K562 (cell line): ENCODE data around the gene KLHL13. TPM values are rescaled to one million over a fixed set of nuclear protein-coding genes. Genes with fewer than 3 reads are reported as not detected.
"Not testable (repeated sequence)": the region's sequence is repeated elsewhere in the genome, so short reads cannot be mapped to it uniquely, and the experiment has no call there.

Experiments used
- ATAC-seq: fragments of 200-7000 bp; cut with Tn5 transposase; 3 replicates; pipeline ENCODE4 v1.9.1; 2020; ENCODE audit warnings: moderate library complexity
- BruUV-seq: library from RNA; stranded (reverse); fragments of 400-500 nt; replicated peaks from 2 replicates; lab custom pipeline; 2021; lab: Mats Ljungman, UMichigan
- CTCF ChIA-PET: fragments of 300-600 bp; formaldehyde crosslinking; extraction: SDS; loops from one replicate; lab custom pipeline; 2021; ENCODE audit warnings: low intra/inter-chr PET ratio; lab: Yijun Ruan, JAX
- POLR2A ChIA-PET: fragments of 300-600, 350-650 bp; sonication (Branson Sonifier 250); formaldehyde crosslinking; extraction: SDS; loops from one replicate; lab custom pipeline; 2021; ENCODE audit warnings: antibody characterized with exemption, inconsistent platforms; lab: Yijun Ruan, JAX
- DNase-seq, 4 experiments: peaks; one replicate each; pipeline versions ENCODE4 v3.0.0 to v3.0.0-alpha.2; 2011 to 2018; ENCODE audit warnings: low spot score in 3 of 4, mixed read lengths in 3 of 4; ENCODE audit errors: extremely low read depth in 1 of 4
- FAIRE-seq: peaks from 2 replicates; lab custom pipeline; 2011; peaks lifted over from hg19 to GRCh38; lab: Jason Lieb, UNC
- H2AFZ ChIP-seq: 2 replicates; pipeline ENCODE4 v1.6.0; 2011; ENCODE audit warnings: low read depth, low read length, control low read depth, inconsistent platforms
- H3K27ac ChIP-seq: fragments of 200-600 bp; 3 replicates; pipeline ENCODE4 v1.8.0; 2011; ENCODE audit warnings: low read depth, mild to moderate bottlenecking, control low read depth, inconsistent platforms, low read length, moderate library complexity, mixed read lengths; ENCODE audit errors: extremely low read depth
- H3K27me3 ChIP-seq, 2 experiments: fragments of 300-600 bp in 1 of 2; 2 replicates in 1 of 2; 3 replicates in 1 of 2; pipeline versions ENCODE4 v1.6.0 to v1.8.0; 2011; ENCODE audit warnings: inconsistent platforms in 2 of 2, low read length in 2 of 2, mild to moderate bottlenecking in 1 of 2, mixed read lengths in 1 of 2, moderate library complexity in 1 of 2; ENCODE audit not compliant: control insufficient read depth in 2 of 2, insufficient read depth in 2 of 2
- H3K36me3 ChIP-seq: fragments of 300-600 bp; 3 replicates; pipeline ENCODE4 v1.8.0; 2011; ENCODE audit warnings: mild to moderate bottlenecking, low read length, inconsistent platforms; ENCODE audit not compliant: control insufficient read depth, insufficient read depth
- H3K4me1 ChIP-seq, 2 experiments: fragments of 200-600 bp in 1 of 2; replicated peaks in 1 of 2; 2 replicates in 1 of 2; 3 replicates in 1 of 2; pipeline versions ENCODE4 v1.5.1 to v1.8.0; 2011; ENCODE audit warnings: inconsistent platforms in 2 of 2, low read length in 2 of 2, mild to moderate bottlenecking in 1 of 2, mixed read lengths in 1 of 2, moderate library complexity in 1 of 2; ENCODE audit not compliant: control insufficient read depth in 2 of 2, insufficient read depth in 2 of 2
- H3K4me2 ChIP-seq: 2 replicates; pipeline ENCODE4 v1.6.1; 2011; ENCODE audit warnings: low read length, control low read depth, inconsistent platforms, mixed read lengths; ENCODE audit not compliant: insufficient read depth
- H3K4me3 ChIP-seq: fragments of 200-600 bp; sonication (generic), shearing (Covaris generic); 2 replicates; pipeline ENCODE4 v1.5.1; 2016; ENCODE audit warnings: control low read depth, inconsistent platforms
- H3K79me2 ChIP-seq: fragments of 200-600 bp; 3 replicates; pipeline ENCODE4 v1.8.0; 2011; ENCODE audit warnings: low read length, inconsistent platforms; ENCODE audit not compliant: control insufficient read depth, insufficient read depth
- H3K9ac ChIP-seq, 2 experiments: 2 replicates each; pipeline versions ENCODE4 v1.6.0 to v1.6.1; 2011; ENCODE audit warnings: low read depth in 2 of 2, low read length in 2 of 2, control low read depth in 1 of 2, inconsistent platforms in 1 of 2, mild to moderate bottlenecking in 1 of 2, mixed read lengths in 1 of 2; ENCODE audit not compliant: insufficient read depth in 1 of 2
- H3K9me1 ChIP-seq: one replicate; pipeline ENCODE4 v1.6.0; 2011; ENCODE audit warnings: inconsistent platforms, mild to moderate bottlenecking, low read length, moderate library complexity; ENCODE audit not compliant: control insufficient read depth, insufficient read depth
- H3K9me3 ChIP-seq: replicated peaks from 2 replicates; pipeline ENCODE4 v1.5.1; 2011; ENCODE audit warnings: low read depth, low read length, inconsistent platforms; ENCODE audit not compliant: control insufficient read depth, insufficient read depth
- H4K20me1 ChIP-seq: replicated peaks from 2 replicates; pipeline ENCODE4 v1.6.1; 2011; ENCODE audit warnings: low read length, inconsistent platforms, mixed read lengths; ENCODE audit not compliant: control insufficient read depth, insufficient read depth
- CEBPG ChIP-seq, 3 experiments: fragments of 200-800 bp in 1 of 3; sonication (Bioruptor generic) in 1 of 3; sonication (generic) in 1 of 3; formaldehyde crosslinking in 1 of 3; IDR thresholded peaks in 2 of 3; conservative IDR thresholded peaks in 1 of 3; 2 replicates each; pipeline versions ENCODE4 v1.6.1 to v1.8.0; 2016 to 2022; ENCODE audit warnings: missing compliant biosample characterization in 2 of 3, missing genetic modification characterization in 2 of 3, mild to moderate bottlenecking in 1 of 3, missing genetic modification reagents in 1 of 3
- EZH2 ChIP-seq: IDR thresholded peaks from 2 replicates; pipeline ENCODE4 v1.6.1; 2012; ENCODE audit warnings: low read depth, mild to moderate bottlenecking, inconsistent platforms, low read length, borderline replicate concordance
- FOXK2 ChIP-seq, 2 experiments: fragments of 450-650 bp; IDR thresholded peaks in 1 of 2; conservative IDR thresholded peaks in 1 of 2; 2 replicates each; pipeline ENCODE4 v1.6.1; 2016; ENCODE audit warnings: low read depth in 2 of 2, mild to moderate bottlenecking in 1 of 2
- GABPB2 ChIP-seq: fragments of 250-450 bp; sonication (Bioruptor Pico); conservative IDR thresholded peaks from 2 replicates; pipeline ENCODE4 v1.5.1; 2021; ENCODE audit warnings: mild to moderate bottlenecking
- NFXL1 ChIP-seq: fragments of 450-650 bp; formaldehyde crosslinking; IDR thresholded peaks from 2 replicates; pipeline ENCODE4 v1.4.0; 2021; ENCODE audit warnings: mild to moderate bottlenecking
- NR2C1 ChIP-seq, 2 experiments: fragments of 450-650 bp; IDR thresholded peaks; 2 replicates each; pipeline ENCODE4 v1.6.1; 2017; ENCODE audit warnings: mild to moderate bottlenecking in 2 of 2, antibody characterized with exemption in 1 of 2, inconsistent platforms in 1 of 2, missing compliant biosample characterization in 1 of 2, missing genetic modification characterization in 1 of 2
- POLR2B ChIP-seq: fragments of 450-650 bp; IDR thresholded peaks from 2 replicates; pipeline ENCODE4 v1.6.1; 2018; ENCODE audit warnings: low read depth; ENCODE audit not compliant: partially characterized antibody
- TAL1 ChIP-seq: fragments of 450-650 bp; IDR thresholded peaks from 2 replicates; pipeline ENCODE4 v1.6.1; 2016; ENCODE audit warnings: mild to moderate bottlenecking
- TCF3 ChIP-seq: sonication (generic); formaldehyde crosslinking; IDR thresholded peaks from 2 replicates; pipeline ENCODE4 v1.4.0; 2020; ENCODE audit warnings: mild to moderate bottlenecking, missing genetic modification reagents
- TCFL5 ChIP-seq: fragments of 250-450 bp; sonication (Bioruptor Pico); conservative IDR thresholded peaks from 2 replicates; pipeline ENCODE4 v1.6.1; 2021; ENCODE audit warnings: mild to moderate bottlenecking, moderate library complexity, matching md5 sums
- WGBS: fragments of 100-300 bp; shearing (Covaris generic); methylation state at CpG from one replicate; pipeline ENCODE4 v1.1.6; 2016; ENCODE audit warnings: low coverage, mixed read lengths; ENCODE audit not compliant: insufficient coverage; ENCODE audit errors: missing lambda C conversion rate; 5-methylcytosine and 5-hydroxymethylcytosine counted together
- in situ Hi-C: fragments of 300-500 bp; cut with MboI; formaldehyde crosslinking; loops from 4 replicates; pipeline ENCODE4 v1.15.0; 2018; ENCODE audit warnings: inconsistent platforms, mixed read lengths
- intact Hi-C: fragments of 100-400 bp; cut with micrococcal nuclease; formaldehyde crosslinking; loops from 2 replicates; pipeline ENCODE4 v1.14.2; 2022
- polyA plus RNA-seq, 8 experiments: library from polyadenylated mRNA; depleted of rRNA in 4 of 8; stranded (reverse) in 5 of 8; unstranded in 3 of 8; fragments of >200 nt; fragmentation: Nextera tagmentation in 2 of 8; fragmentation: Illumina TruSeq in 1 of 8; extraction: Ambion mirVana in 2 of 8; extraction: Trizol in 1 of 8; gene quantifications; 2 replicates each; pipeline versions ENCODE4 v1.2.1 to v1.2.3, GENCODE V29; 2011 to 2014; ENCODE audit warnings: inconsistent platforms in 1 of 8, missing spikeins in 1 of 8
- total RNA-seq, 7 experiments: library from RNA; depleted of rRNA in 6 of 7; stranded (reverse); fragments of >200 nt in 6 of 7; fragmentation: Illumina TruSeq in 2 of 7; extraction: Trizol in 2 of 7; gene quantifications; 2 replicates each; pipeline versions ENCODE4 v1.2.1 to v1.2.3, GENCODE V29; 2011 to 2021; ENCODE audit warnings: low replicate concordance in 1 of 7
- TF ChIP-seq, protein P1 (sequence below): fragments of 450-650 bp; IDR thresholded peaks from one replicate; pipeline ENCODE4 v1.6.1; 2018; ENCODE audit warnings: mild to moderate bottlenecking, moderate library complexity; ENCODE audit not compliant: partially characterized antibody
- TF ChIP-seq, protein P2 (sequence below): fragments of 250-450 bp; sonication (Bioruptor Pico); IDR thresholded peaks from 2 replicates; pipeline ENCODE4 v1.8.0; 2022; ENCODE audit warnings: moderate library complexity, mild to moderate bottlenecking, inconsistent platforms

KLHL13 gene
- total and polyA plus RNA-seq, 9 of the 15 experiments (the other 6 are each of a cell fraction or from before 2014, with no cell fraction given): 1.2 to 4.1 (median 2.2) TPM

DNA sequence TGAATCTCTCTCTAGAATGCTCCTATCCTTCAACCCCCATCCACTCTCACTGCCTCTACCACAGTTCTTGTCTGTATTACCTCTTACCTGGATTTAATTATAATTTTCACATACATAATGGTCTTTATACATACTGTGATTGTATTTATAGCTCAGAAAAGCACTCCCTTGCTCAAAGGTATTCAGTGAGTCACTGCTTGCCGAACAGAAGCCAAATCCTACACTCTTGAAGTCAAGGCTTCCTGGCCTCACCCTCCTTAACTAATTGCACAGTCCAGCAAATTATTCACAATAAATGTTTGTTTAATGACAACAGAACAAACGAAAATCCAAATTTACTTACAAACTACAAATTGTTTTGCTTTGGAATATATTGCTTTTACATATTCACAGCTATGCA lies 159.5 kb downstream of the KLHL13 start (continued):
- TF ChIP-seq, protein P1, sequence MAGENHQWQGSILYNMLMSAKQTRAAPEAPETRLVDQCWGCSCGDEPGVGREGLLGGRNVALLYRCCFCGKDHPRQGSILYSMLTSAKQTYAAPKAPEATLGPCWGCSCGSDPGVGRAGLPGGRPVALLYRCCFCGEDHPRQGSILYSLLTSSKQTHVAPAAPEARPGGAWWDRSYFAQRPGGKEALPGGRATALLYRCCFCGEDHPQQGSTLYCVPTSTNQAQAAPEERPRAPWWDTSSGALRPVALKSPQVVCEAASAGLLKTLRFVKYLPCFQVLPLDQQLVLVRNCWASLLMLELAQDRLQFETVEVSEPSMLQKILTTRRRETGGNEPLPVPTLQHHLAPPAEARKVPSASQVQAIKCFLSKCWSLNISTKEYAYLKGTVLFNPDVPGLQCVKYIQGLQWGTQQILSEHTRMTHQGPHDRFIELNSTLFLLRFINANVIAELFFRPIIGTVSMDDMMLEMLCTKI: no peak
- TF ChIP-seq TAL1: no peak
- TF ChIP-seq GABPB2 (CRISPR knock-in tag): no peak
- no peak for TF ChIP-seq TCF3 (CRISPR knock-in tag)
- no peak for TF ChIP-seq FOXK2 (conservative IDR thresholded peaks at IDR 0.05 in 1 of 2, IDR thresholded peaks at IDR 0.05 in 1 of 2; ENCODE audit: low read depth in 2 of 2)
- no peak for TF ChIP-seq EZH2
- no peak for TF ChIP-seq POLR2B
- no peak for TF ChIP-seq TCFL5 (CRISPR knock-in tag)
- no peak for TF ChIP-seq CEBPG (CRISPR knock-in tag; IDR thresholded peaks at IDR 0.05)
- no peak for TF ChIP-seq CEBPG (tag; conservative IDR thresholded peaks at IDR 0.05 in 1 of 2, IDR thresholded peaks at IDR 0.05 in 1 of 2)
- no peak for TF ChIP-seq NR2C1 (IDR thresholded peaks at IDR 0.05)
- no peak for TF ChIP-seq NR2C1 (tag; IDR thresholded peaks at IDR 0.05)
- TF ChIP-seq, protein P2, sequence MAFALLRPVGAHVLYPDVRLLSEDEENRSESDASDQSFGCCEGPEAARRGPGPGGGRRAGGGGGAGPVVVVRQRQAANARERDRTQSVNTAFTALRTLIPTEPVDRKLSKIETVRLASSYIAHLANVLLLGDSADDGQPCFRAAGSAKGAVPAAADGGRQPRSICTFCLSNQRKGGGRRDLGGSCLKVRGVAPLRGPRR (CRISPR knock-in tag): no peak
- no peak for TF ChIP-seq NFXL1
- TF ChIP-seq, all 486 proteins: peak for 0

DNA sequence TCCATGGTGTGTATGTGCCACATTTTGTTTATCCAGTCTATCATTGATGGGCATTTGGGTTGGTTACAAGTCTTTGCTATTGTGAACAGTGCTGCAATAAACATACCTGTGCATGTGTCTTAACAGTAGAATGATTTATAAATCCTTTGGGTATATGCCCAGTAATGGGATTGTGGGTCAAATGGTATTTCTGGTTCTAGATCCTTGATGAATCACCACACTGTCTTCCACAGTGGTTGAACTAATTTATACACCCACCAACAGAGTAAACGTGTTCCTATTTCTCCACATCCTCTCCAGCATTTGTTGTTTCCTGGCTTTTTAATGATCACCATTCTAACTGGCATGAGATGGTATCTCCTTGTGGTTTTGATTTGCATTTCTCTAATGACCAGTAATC lies 177.3 kb downstream of the KLHL13 start:
- H3K27me3 ChIP-seq, H3K27ac ChIP-seq, DNase-seq, H3K4me2 ChIP-seq, H3K9me3 ChIP-seq, POLR2A ChIA-PET, CTCF ChIA-PET, H3K4me3 ChIP-seq, ATAC-seq, H3K9me1 ChIP-seq, H2AFZ ChIP-seq, BruUV-seq, H3K9ac ChIP-seq, in situ Hi-C loops, FAIRE-seq, intact Hi-C loops, H3K36me3 ChIP-seq, H3K4me1 ChIP-seq, H4K20me1 ChIP-seq, H3K79me2 ChIP-seq: not testable (repeated sequence)
- WGBS: 0% methylated on average over 1 of the region's 1 CpG
